ENCODE measurements around the gene MYCBP. TPM values are rescaled to one million over a fixed set of nuclear protein-coding genes. Genes with fewer than 3 reads are reported as not detected.
"Not testable (repeated sequence)": the region's sequence is repeated elsewhere in the genome, so short reads cannot be mapped to it uniquely, and the experiment has no call there.

The MYCBP gene
- total RNA-seq, 4 donors from 2014 or later = 11.8 to 25.9 (median 14.8) TPM

DNA sequence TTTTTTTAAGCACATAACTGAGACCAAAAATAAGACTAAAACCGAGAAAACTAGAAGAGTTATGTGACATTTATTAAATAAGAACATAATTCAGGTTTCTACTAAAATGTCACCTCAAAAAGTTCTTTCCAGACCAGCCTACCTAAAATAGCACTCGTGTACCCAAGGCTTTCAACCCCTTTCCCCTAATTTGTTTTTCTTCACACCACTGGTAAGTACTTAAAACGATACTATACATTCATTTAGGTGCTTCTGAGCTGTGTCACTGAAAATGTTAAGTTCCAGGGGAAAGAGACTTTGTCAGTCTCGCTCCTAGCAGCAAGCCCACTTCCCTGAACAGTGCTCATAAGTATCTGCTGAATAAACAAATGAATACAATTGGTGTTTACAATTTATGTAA lies 20.4 kb downstream of the MYCBP start:
- H3K4me1 ChIP-seq = peaks cover 0 to 7% (median 5%) of the 10 kb centered on the region in 4 donors
- H3K27me3 ChIP-seq = no peaks in the 10 kb centered on the region
- TF ChIP-seq, protein P1, sequence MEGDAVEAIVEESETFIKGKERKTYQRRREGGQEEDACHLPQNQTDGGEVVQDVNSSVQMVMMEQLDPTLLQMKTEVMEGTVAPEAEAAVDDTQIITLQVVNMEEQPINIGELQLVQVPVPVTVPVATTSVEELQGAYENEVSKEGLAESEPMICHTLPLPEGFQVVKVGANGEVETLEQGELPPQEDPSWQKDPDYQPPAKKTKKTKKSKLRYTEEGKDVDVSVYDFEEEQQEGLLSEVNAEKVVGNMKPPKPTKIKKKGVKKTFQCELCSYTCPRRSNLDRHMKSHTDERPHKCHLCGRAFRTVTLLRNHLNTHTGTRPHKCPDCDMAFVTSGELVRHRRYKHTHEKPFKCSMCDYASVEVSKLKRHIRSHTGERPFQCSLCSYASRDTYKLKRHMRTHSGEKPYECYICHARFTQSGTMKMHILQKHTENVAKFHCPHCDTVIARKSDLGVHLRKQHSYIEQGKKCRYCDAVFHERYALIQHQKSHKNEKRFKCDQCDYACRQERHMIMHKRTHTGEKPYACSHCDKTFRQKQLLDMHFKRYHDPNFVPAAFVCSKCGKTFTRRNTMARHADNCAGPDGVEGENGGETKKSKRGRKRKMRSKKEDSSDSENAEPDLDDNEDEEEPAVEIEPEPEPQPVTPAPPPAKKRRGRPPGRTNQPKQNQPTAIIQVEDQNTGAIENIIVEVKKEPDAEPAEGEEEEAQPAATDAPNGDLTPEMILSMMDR (IDR thresholded peaks at IDR 0.05) = no peak
- no peak for TF ChIP-seq POLR2A (IDR thresholded peaks at IDR 0.05)
- no peak for DNase-seq
- no peak overlapping the region for H3K4me3 ChIP-seq
- no peaks in the 10 kb centered on the region for H3K9me3 ChIP-seq
- peaks cover 0 to 78% (median 0%) of the 10 kb centered on the region in 3 donors for H3K36me3 ChIP-seq
- H3K27ac ChIP-seq = no peak overlapping the region

DNA sequence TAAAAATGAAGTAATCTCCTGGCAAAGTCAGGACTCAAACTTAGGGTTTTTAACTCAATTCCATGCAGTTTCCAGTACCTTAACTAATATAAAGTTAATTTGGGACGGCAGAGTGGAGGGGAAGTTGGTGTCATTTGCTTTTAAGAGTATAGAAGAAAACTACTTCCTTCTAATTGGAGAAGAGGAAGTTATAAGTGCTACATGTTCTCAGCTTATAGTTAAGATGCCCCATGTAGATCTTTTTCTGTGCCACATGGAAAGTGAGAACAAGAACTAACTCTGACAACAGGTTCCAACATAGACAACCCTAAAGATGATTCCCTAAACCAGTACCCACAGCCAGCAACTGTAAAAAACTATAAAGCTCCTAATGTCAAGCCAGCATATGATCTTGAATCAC lies 25.1 kb downstream of the MYCBP start:
- Histone ChIP-seq H3K27me3 (no peaks in the 10 kb centered on the region), H3K9me3 (no peaks in the 10 kb centered on the region), H3K27ac (no peak overlapping the region), H3K36me3 (peaks cover 0 to 96% (median 0%) of the 10 kb centered on the region in 3 donors), H3K4me3 (no peak overlapping the region), H3K4me1 (peaks cover 0 to 3% (median 0%) of the 10 kb centered on the region in 4 donors)
- no peak for DNase-seq
- TF ChIP-seq, protein P1 (IDR thresholded peaks at IDR 0.05) = no peak

DNA sequence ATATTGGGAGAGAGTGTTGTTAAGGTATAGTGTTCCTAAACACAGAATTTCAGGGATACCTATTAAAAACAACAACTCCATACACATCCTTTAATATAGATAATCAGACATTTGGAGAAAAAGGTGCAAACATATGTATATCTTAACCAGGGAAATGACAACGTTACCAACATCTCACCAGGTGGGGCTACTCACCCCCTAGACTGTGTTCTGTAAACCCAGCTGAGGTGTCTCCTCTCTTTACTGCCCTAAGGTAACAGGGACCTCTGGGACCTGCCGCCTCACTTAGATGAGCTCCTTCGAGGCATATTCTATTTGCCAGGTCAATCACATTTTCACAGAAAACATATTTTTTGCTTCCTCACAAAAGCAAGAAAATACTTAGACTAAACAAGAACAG lies 26.9 kb downstream of the MYCBP start:
- DNase-seq = no peak
- Histone ChIP-seq H3K9me3 (no peaks in the 10 kb centered on the region), H3K36me3 (peaks cover 0 to 95% (median 0%) of the 10 kb centered on the region in 3 donors)

DNA sequence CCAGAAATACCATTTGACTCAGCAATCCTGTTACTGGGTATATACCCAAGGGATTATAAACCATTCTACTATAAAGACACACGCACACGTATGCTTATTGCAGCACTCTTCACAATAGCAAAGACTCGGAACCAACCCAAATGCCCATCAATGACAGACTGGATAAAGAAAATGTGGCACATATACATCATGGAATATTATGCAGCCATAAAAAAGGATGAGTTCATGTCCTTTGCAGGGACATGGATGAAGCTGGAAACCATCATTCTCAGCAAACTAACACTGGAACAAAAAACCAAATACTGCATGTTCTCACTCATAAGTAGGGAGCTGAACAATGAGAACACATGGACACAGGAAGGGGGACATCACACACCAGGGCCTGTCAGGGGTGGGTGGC lies 28.1 kb downstream of the MYCBP start:
- H3K27ac ChIP-seq, H3K4me1 ChIP-seq, H3K27me3 ChIP-seq, H3K9me3 ChIP-seq, H3K4me3 ChIP-seq, DNase-seq: not testable (repeated sequence)
- peaks cover 0 to 93% (median 0%) of the 10 kb centered on the region in 3 donors for H3K36me3 ChIP-seq

More for the DNA sequence above, 26.9 kb downstream of the MYCBP start:
- TF ChIP-seq, protein P1 (IDR thresholded peaks at IDR 0.05) = no peak
- no peak for TF ChIP-seq POLR2A (IDR thresholded peaks at IDR 0.05)
- Histone ChIP-seq H3K4me1 (peaks cover 0 to 3% (median 0%) of the 10 kb centered on the region in 4 donors), H3K4me3 (no peak overlapping the region), H3K27me3 (no peaks in the 10 kb centered on the region), H3K27ac (no peak overlapping the region)

DNA sequence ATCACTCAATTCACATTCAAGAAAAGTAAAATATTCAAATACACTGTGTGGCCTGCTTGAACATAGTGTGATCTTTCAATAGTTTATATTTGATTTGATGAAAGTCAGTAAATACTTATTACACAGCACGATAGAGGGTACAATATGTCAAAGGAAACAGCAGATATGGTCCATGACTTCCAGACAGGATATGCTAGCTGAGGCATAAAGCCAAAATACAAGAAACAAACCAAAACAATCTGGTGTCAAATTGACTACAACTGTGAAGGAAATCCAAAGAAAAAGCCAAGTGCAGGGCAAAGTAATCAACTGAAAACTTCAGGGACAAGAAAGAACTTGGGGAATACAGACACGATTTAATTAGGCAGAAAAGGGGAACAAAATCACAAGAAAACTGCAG lies 32.9 kb downstream of the MYCBP start:
- H3K36me3 ChIP-seq = peaks cover 0 to 67% (median 0%) of the 10 kb centered on the region in 3 donors
- no peaks in the 10 kb centered on the region for H3K27me3 ChIP-seq
- no peak overlapping the region for H3K27ac ChIP-seq
- DNase-seq = no peak
- H3K4me3 ChIP-seq = no peak overlapping the region
- H3K4me1 ChIP-seq = no peaks in the 10 kb centered on the region
- H3K9me3 ChIP-seq = no peaks in the 10 kb centered on the region
- no peak for TF ChIP-seq POLR2A (IDR thresholded peaks at IDR 0.05)
- TF ChIP-seq, protein P1 (IDR thresholded peaks at IDR 0.05) = no peak

DNA sequence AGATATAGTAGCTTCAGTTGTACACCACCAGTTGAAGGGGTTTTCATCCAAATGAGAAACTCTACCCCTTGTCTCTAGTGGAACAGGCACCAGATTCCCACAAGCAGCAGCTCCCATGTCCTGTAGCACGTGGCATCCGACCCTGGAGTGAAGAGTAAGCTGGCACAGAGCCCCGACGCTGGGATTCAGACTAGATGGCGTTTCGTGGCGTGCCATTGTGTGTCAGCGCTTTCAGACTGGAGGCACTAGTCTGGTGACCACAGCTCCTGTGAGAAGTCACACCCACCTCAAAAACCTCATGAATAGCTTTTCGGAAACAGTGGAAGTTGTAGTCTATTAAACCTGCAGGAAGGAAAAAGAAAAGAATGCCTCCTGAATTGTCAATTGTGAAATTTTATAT lies 33.8 kb downstream of the MYCBP start:
- H3K9me3 ChIP-seq = no peaks in the 10 kb centered on the region
- H3K4me3 ChIP-seq = no peak overlapping the region
- H3K36me3 ChIP-seq = peaks cover 0 to 57% (median 0%) of the 10 kb centered on the region in 3 donors
- H3K27ac ChIP-seq = no peak overlapping the region
- H3K4me1 ChIP-seq = no peaks in the 10 kb centered on the region
- no peak for TF ChIP-seq POLR2A (IDR thresholded peaks at IDR 0.05)
- TF ChIP-seq, protein P1 (IDR thresholded peaks at IDR 0.05) = no peak
- no peak for DNase-seq
- no peaks in the 10 kb centered on the region for H3K27me3 ChIP-seq

DNA sequence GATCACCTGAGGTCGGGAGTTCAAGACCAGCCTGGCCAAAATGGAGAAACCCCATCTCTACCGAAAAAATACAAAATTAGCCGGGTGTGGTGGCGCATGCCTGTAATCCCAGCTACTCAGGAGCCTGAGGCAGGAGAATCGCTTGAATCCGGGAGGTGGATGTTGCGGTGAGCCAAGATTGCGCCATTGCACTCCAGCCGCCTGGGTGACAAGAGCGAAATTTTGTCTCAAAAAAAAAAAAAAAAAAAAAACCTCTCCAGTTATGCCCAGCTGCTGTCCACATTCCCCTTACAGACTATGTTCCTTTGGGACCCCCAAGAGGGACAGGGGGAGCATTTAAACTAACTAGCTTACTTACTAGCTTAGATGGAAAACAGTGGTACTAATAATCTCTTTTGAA lies 36.8 kb downstream of the MYCBP start:
- H3K27ac ChIP-seq, H3K4me1 ChIP-seq, H3K27me3 ChIP-seq, H3K4me3 ChIP-seq, DNase-seq, H3K9me3 ChIP-seq: not testable (repeated sequence)
- H3K36me3 ChIP-seq = peaks cover 0 to 29% (median 0%) of the 10 kb centered on the region in 3 donors

All from Peyer's patch (tissue), 4 donors.